Neural cell (in vitro differentiated cells): ENCODE measurements around the gene TAGLN3. TPM values are rescaled to one million over a fixed set of nuclear protein-coding genes. Genes with fewer than 3 reads are reported as not detected.

Experiments
- H2AFZ ChIP-seq: fragments of 200-600, 300-800 bp; sonication (generic), shearing (Covaris generic); 2 replicates; pipeline ENCODE4 v1.6.0; 2014; ENCODE audit warnings: low read depth, mild to moderate bottlenecking, antibody characterized with exemption, low read length, moderate library complexity
- H3F3A ChIP-seq: fragments of 200-600 bp; shearing (Covaris generic); 2 replicates; pipeline ENCODE4 v1.6.1; 2016; ENCODE audit warnings: mild to moderate bottlenecking, moderate library complexity, mixed read lengths, antibody characterized with exemption, low read length; ENCODE audit not compliant: insufficient read depth, poor library complexity, severe bottlenecking
- H3K27ac ChIP-seq: fragments of 200-600, 300-800 bp; sonication (generic), shearing (Covaris generic); 2 replicates; pipeline ENCODE4 v1.5.1; 2014; ENCODE audit warnings: mild to moderate bottlenecking, low read length, moderate library complexity
- H3K27me3 ChIP-seq: fragments of 300-800, 200-600 bp; sonication (generic), shearing (Covaris generic); 2 replicates; pipeline ENCODE4 v1.6.0; 2014; ENCODE audit warnings: mild to moderate bottlenecking, low read depth, low read length, moderate library complexity; ENCODE audit not compliant: insufficient read depth
- H3K36me3 ChIP-seq: fragments of 300-800, 200-600 bp; sonication (generic), shearing (Covaris generic); 2 replicates; pipeline ENCODE4 v1.5.1; 2014; ENCODE audit warnings: mild to moderate bottlenecking, antibody characterized with exemption, low read length, moderate library complexity; ENCODE audit not compliant: insufficient read depth
- H3K4me2 ChIP-seq: fragments of 300-800, 200-600 bp; sonication (generic), shearing (Covaris generic); 2 replicates; pipeline ENCODE4 v1.6.0; 2014; ENCODE audit warnings: mild to moderate bottlenecking, low read length
- H3K4me3 ChIP-seq: fragments of 300-800, 200-600 bp; sonication (generic), shearing (Covaris generic); 2 replicates; pipeline ENCODE4 v1.5.1; 2014; ENCODE audit warnings: mild to moderate bottlenecking, low read length, moderate library complexity
- H3K79me2 ChIP-seq: fragments of 200-600 bp; shearing (Covaris generic); replicated peaks from 2 replicates; pipeline ENCODE4 v1.6.0; 2014; ENCODE audit warnings: mild to moderate bottlenecking, low read length, moderate library complexity; ENCODE audit not compliant: insufficient read depth
- H3K9ac ChIP-seq: fragments of 300-800, 200-600 bp; sonication (generic), shearing (Covaris generic); 2 replicates; pipeline ENCODE4 v1.6.1; 2016; ENCODE audit warnings: mild to moderate bottlenecking, low read length, mixed read lengths
- H3K9me2 ChIP-seq: fragments of 200-600 bp; shearing (Covaris generic); 2 replicates; pipeline ENCODE4 v1.6.1; 2016; ENCODE audit warnings: mild to moderate bottlenecking, low read length, mixed read lengths; ENCODE audit not compliant: insufficient read depth
- H3K9me3 ChIP-seq: fragments of 200-600, 300-800 bp; sonication (generic), shearing (Covaris generic); 2 replicates; pipeline ENCODE4 v1.6.1; 2016; ENCODE audit warnings: mild to moderate bottlenecking, mixed run types, low read length, moderate library complexity, mixed read lengths
- H4K20me1 ChIP-seq: fragments of 200-600 bp; shearing (Covaris generic); 2 replicates; pipeline ENCODE4 v1.6.1; 2016; ENCODE audit warnings: mild to moderate bottlenecking, mixed run types; ENCODE audit not compliant: insufficient read depth
- CTCF ChIP-seq: fragments of 450-650 bp; IDR thresholded peaks from 2 replicates; pipeline ENCODE4 v1.5.1; 2014; ENCODE audit warnings: antibody characterized with exemption, mild to moderate bottlenecking, moderate library complexity; ENCODE audit not compliant: poor library complexity, severe bottlenecking
- EP300 ChIP-seq: fragments of 450-650 bp; conservative IDR thresholded peaks from 2 replicates; pipeline ENCODE4 v1.6.1; 2014; ENCODE audit warnings: antibody characterized with exemption, mild to moderate bottlenecking, moderate library complexity; ENCODE audit not compliant: poor library complexity, severe bottlenecking
- EZH2 ChIP-seq: fragments of 200-600, 300-800 bp; shearing (Covaris generic), sonication (generic); IDR thresholded peaks from 2 replicates; pipeline ENCODE4 v1.6.1; 2014; ENCODE audit warnings: antibody characterized with exemption, low read length, borderline replicate concordance, mild to moderate bottlenecking; ENCODE audit not compliant: insufficient read depth, poor library complexity, severe bottlenecking
- MXI1 ChIP-seq: fragments of 450-650 bp; conservative IDR thresholded peaks from 2 replicates; pipeline ENCODE4 v1.6.1; 2014; ENCODE audit warnings: antibody characterized with exemption, mild to moderate bottlenecking; ENCODE audit not compliant: poor library complexity, severe bottlenecking
- POLR2AphosphoS5 ChIP-seq: IDR thresholded peaks from 2 replicates; pipeline ENCODE4 v1.6.1; 2012
- RAD21 ChIP-seq: fragments of 450-650 bp; conservative IDR thresholded peaks from 2 replicates; pipeline ENCODE4 v1.6.1; 2014; ENCODE audit warnings: antibody characterized with exemption, mild to moderate bottlenecking, moderate library complexity
- REST ChIP-seq: IDR thresholded peaks from 2 replicates; pipeline ENCODE4 v1.6.1; 2012; ENCODE audit warnings: borderline replicate concordance
- SMC3 ChIP-seq: fragments of 450-650 bp; conservative IDR thresholded peaks from 2 replicates; pipeline ENCODE4 v1.6.1; 2014; ENCODE audit warnings: antibody characterized with exemption, mild to moderate bottlenecking, moderate library complexity; ENCODE audit not compliant: poor library complexity
- TAF1 ChIP-seq: IDR thresholded peaks from 2 replicates; pipeline ENCODE4 v1.6.1; 2012; ENCODE audit warnings: low read depth
- polyA plus RNA-seq: library from polyadenylated mRNA; depleted of rRNA; stranded (reverse); fragments of >200 nt; gene quantifications from 2 replicates; pipeline ENCODE4 v1.2.3, GENCODE V29; 2014

The TAGLN3 gene
- polyA plus RNA-seq, 1 donor from 2014 or later, result 519 TPM

DNA sequence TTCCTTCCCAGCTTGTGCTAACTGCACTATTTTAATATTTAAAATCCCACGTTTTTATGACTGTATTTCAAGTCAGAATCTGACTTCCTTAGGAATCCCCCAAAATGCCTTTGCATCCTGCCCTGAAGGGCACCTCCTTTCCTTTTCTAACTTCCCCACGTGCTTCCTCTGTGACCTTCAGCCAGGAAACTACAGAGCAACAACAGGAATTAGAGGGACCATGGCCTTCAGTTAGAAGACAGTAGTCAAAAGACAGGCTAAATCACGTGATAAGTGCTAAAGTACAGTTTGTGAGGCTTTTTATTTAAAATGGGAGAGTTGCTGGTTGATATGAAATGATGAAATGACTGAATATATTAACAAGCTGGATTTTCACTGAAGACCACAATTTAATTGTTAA lies 31.7 kb upstream of the TAGLN3 start:
- Histone ChIP-seq H3K9ac (no peak overlapping the region), H3K4me2 (no peak overlapping the region), H3K4me3 (no peak overlapping the region), H3K36me3 (no peaks in the 10 kb centered on the region), H3K79me2 (no peaks in the 10 kb centered on the region), H2AFZ (no peak overlapping the region), H3F3A (no peaks in the 10 kb centered on the region), H3K27me3 (no peaks in the 10 kb centered on the region), H3K9me3 (no peaks in the 10 kb centered on the region), H4K20me1 (no peaks in the 10 kb centered on the region), H3K27ac (no peak overlapping the region), H3K9me2 (no peaks in the 10 kb centered on the region)
- no peak for TF ChIP-seq RAD21
- no peak for TF ChIP-seq MXI1
- TF ChIP-seq TAF1, result no peak
- no peak for TF ChIP-seq EZH2
- no peak for TF ChIP-seq EP300
- no peak for TF ChIP-seq SMC3
- TF ChIP-seq CTCF, result no peak
- TF ChIP-seq REST, result no peak
- no peak for TF ChIP-seq POLR2AphosphoS5

DNA sequence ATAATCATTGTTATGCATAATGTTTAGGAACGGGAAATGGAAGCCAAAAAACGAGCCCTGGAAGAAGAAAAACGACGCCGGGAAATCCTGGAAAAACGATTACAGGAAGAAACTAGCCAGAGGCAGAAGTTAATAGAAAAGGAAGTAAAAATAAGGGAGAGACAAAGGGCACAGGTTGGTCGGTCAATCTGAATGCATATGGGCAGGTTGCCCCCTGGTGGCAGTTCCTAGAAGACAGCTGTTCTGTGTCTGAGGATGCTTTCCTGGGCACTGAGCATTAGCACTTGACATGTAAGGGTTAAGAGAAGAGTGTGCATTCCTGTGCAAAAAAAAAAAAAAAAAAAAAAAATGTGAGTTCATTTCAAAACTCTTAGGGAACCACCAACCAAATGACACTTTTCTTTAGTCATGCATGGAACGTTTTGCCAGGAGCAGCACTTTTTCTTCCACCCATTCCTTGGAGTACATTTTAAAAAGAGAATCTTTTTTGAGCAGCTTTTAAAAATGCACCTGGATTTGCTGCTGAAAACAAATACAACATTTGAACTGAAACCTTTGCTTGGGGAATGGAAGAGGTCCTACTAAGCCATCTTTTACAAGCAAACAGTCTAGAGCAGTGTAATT lies 31.0 kb upstream of the TAGLN3 start:
- H3K36me3 ChIP-seq, result no peaks in the 10 kb centered on the region
- H3K27me3 ChIP-seq, result no peaks in the 10 kb centered on the region
- H4K20me1 ChIP-seq, result no peaks in the 10 kb centered on the region
- no peak overlapping the region for H3K4me3 ChIP-seq
- H3K4me2 ChIP-seq, result no peak overlapping the region
- no peaks in the 10 kb centered on the region for H3K9me3 ChIP-seq
- H3K79me2 ChIP-seq, result no peaks in the 10 kb centered on the region
- TF ChIP-seq SMC3 (peak; percentile 91), TAF1 (no peak), CTCF (peak; percentile 86), RAD21 (peak; percentile 84)
- H3F3A ChIP-seq, result no peaks in the 10 kb centered on the region
- no peaks in the 10 kb centered on the region for H3K9me2 ChIP-seq
- H3K27ac ChIP-seq, result no peak overlapping the region
- H2AFZ ChIP-seq, result no peak overlapping the region
- H3K9ac ChIP-seq, result no peak overlapping the region
